ENCODE measurements around the gene KANSL1. TPM values are rescaled to one million over a fixed set of nuclear protein-coding genes. Genes with fewer than 3 reads are reported as not detected.

The KANSL1 gene
- total and polyA plus RNA-seq, 2 donors (not counting 1 experiment from before 2014, with no cell fraction given), result 36.8 to 233 TPM

- Histone ChIP-seq H3K79me2 (ENCODE audit: control insufficient read depth, insufficient read depth, low read length) (peaks cover 100% of the 10 kb centered on the region), H3K9ac (ENCODE audit: low read length) (no peak overlapping the region), H3K4me1 (ENCODE audit: control insufficient read depth in 2 of 2, insufficient read depth in 2 of 2, low read length in 2 of 2) (peaks cover 56 to 86% of the 10 kb centered on the region in 2 donors), H3K27me3 (replicated peaks in 1 of 4; ENCODE audit: control extremely low read depth in 1 of 4, control insufficient read depth in 3 of 4, insufficient read depth in 4 of 4, low read length in 3 of 4) (no peaks in the 10 kb centered on the region), H3K36me3 (replicated peaks in 1 of 2; ENCODE audit: control extremely low read depth in 1 of 2, control insufficient read depth in 1 of 2, extremely low read depth in 1 of 2, insufficient read depth in 2 of 2, low read length in 1 of 2) (peaks cover 2 to 6% of the 10 kb centered on the region in 2 experiments), H3K9me3 (ENCODE audit: control extremely low read depth in 1 of 3, control insufficient read depth in 2 of 3, insufficient read depth in 1 of 3, low read length in 2 of 3) (no peaks in the 10 kb centered on the region), H3K4me3 (ENCODE audit: control extremely low read depth in 1 of 5, extremely low read depth in 1 of 5, insufficient read depth in 1 of 5, low read depth in 2 of 5, low read length in 4 of 5) (no peak overlapping the region), H2AFZ (ENCODE audit: insufficient read depth, low read depth, low read length, poor library complexity, severe bottlenecking) (no peak overlapping the region), H3K4me2 (replicated peaks; ENCODE audit: low read depth, low read length, poor library complexity, severe bottlenecking) (no peak overlapping the region), H4K20me1 (ENCODE audit: control insufficient read depth, insufficient read depth, low read length, poor library complexity, severe bottlenecking) (peaks cover 96% of the 10 kb centered on the region), H3K27ac (ENCODE audit: low read length in 2 of 2) (peak overlapping the region in 1 of 2 donors; percentile 39)
- POLR2A ChIA-PET, result interaction anchor here (1.4 kb wide), 1 partner anchor 12 kb away, joined by 3 read pairs; no protein-coding TSS in a partner anchor
- Mint-ChIP-seq H3K9me3 (ENCODE audit: insufficient read depth) (no peaks in the 10 kb centered on the region), H3K4me3 (peak overlapping the region; percentile 20), H3K27me3 (no peaks in the 10 kb centered on the region), H3K4me1 (peaks cover 88% of the 10 kb centered on the region), H3K27ac (peak overlapping the region; percentile 27)
- intact Hi-C loops (cut with micrococcal nuclease), result loop anchor here (2.0 kb wide), 1 partner anchor 16 kb away; no protein-coding TSS in a partner anchor
- ATAC-seq (ENCODE audit: low read depth) (no peak), DNase-seq (no peak)
- CTCF ChIA-PET, result interaction anchor here (0.6 to 1.0 kb wide), 3 partner anchors 34 to 951 kb away, joined by 3 to 4 read pairs (median 4); partner anchors contain the start of gene KANSL1
- 94% methylated on average over 9 of the region's 18 CpGs for WGBS (ENCODE audit: insufficient coverage)
- TF ChIP-seq EZH2 (IDR thresholded peaks at IDR 0.05; ENCODE audit: borderline replicate concordance, insufficient read depth, low read depth, low read length, poor library complexity, severe bottlenecking) (no peak), CTCF (IDR thresholded peaks at IDR 0.05) (no peak)
Measured at GRCh38 chr17:46158323-46159296, 34.6 kb downstream of the KANSL1 start.
